ENCODE measurements around the gene GUCY2D.

- no peak for TF ChIP-seq ZNF274 (IDR thresholded peaks at IDR 0.05; ENCODE audit: low read depth, low read length)
- TF ChIP-seq YY1 (IDR thresholded peaks at IDR 0.05; ENCODE audit: insufficient read depth, insufficient read length): no peak
- no peak for TF ChIP-seq SUZ12 (IDR thresholded peaks at IDR 0.05; ENCODE audit: extremely low read depth, insufficient read depth, insufficient read length)
Measured at GRCh38 chr17:8007836-8008235, 5.4 kb downstream of the GUCY2D start.
